Spleen (tissue), 7 donors: ENCODE data around the gene AXIN2.

ENCODE experiments used
- CTCF ChIP-seq, 11 experiments: fragments of 200-600 bp in 7 of 11; fragments of 450-650 bp in 4 of 11; sonication (generic) in 4 of 11; IDR thresholded peaks in 8 of 11; conservative IDR thresholded peaks in 3 of 11; 1 replicate in 7 of 11; 2 replicates in 4 of 11; pipeline versions ENCODE4 v1.4.0 to v1.8.0; 2016 to 2021; ENCODE audit warnings: antibody characterized with exemption in 11 of 11, inconsistent platforms in 4 of 11, mild to moderate bottlenecking in 1 of 11
- POLR2A ChIP-seq, 3 donors: fragments of 450-650 bp; IDR thresholded peaks; one replicate each; pipeline ENCODE4 v1.5.1; 2017; ENCODE audit warnings: antibody characterized with exemption in 3 of 3, mild to moderate bottlenecking in 1 of 3
- donor health status: DM: no; HTN: no; CAD: no; lungs with moderate emphysema.
- donor health status: DM: no; HTN: no; CAD: no.
- donor health status: DM: no; HTN: no; CAD: no.

DNA sequence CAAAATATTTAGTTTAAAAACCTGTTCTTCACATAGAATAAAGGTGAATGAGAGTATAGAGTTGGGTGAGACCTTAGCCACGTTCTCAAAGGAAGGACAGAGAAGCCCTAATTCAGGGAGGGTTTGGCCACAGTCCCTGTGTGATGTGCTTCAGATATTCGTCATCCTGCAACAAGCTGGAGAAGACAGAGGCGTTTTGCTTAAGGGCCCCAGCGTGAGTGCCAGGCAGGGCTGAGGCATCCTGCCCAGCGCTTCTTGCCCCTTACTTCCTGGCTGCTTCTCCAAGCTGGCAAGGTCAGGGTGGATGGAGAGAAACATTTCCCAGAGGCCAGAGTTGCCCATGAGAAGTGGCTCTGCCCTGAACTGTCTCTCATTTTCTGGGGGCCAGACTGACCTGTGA, 46.9 kb downstream of the AXIN2 start:
- TF ChIP-seq CTCF (IDR thresholded peaks at IDR 0.05 in 8 of 11, conservative IDR thresholded peaks at IDR 0.05 in 3 of 11) = no peak
- TF ChIP-seq POLR2A (IDR thresholded peaks at IDR 0.05) = no peak
